GM12892 (cell line): Measurements from ENCODE around the gene TCP11.

ENCODE experiments used
- DNase-seq: peaks from one replicate; pipeline ENCODE4 v3.0.0; 2011; ENCODE audit not compliant: insufficient read length
- FAIRE-seq: peaks from 2 replicates; lab custom pipeline; 2011; peaks lifted over from hg19 to GRCh38; lab: Jason Lieb, UNC
- POLR2A ChIP-seq: IDR thresholded peaks from 2 replicates; pipeline ENCODE4 v1.6.1; 2011; ENCODE audit warnings: low read depth, low read length, control low read depth
- POLR2AphosphoS5 ChIP-seq: IDR thresholded peaks from 2 replicates; pipeline ENCODE4 v1.6.1; 2011; ENCODE audit warnings: low read depth, low read length, control low read depth
- TAF1 ChIP-seq: IDR thresholded peaks from 2 replicates; pipeline ENCODE4 v1.6.1; 2011; ENCODE audit warnings: low read depth, mild to moderate bottlenecking, control low read depth, low read length, borderline replicate concordance

Gene TCP11

DNA sequence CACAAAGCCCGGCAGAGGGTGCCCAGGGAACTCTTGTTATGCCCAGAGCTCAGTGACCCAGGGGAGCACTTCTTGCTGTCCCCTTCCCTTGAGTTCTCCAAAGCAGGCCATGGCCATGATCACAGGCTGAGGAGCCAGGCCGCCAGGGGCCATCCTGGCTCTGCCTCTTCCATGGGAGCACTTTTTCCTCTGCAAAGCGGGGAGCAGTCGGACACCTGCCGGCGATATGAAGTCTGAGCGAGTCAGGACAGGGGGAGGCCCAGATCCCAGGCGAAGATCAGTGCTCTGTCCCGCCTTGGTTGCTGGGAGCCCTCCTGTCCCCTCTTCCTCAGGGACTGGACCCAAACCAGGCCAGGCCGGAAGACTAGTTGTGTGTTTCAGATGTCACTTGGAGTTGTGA lies 67.9 kb downstream of the TCP11 start:
- FAIRE-seq (no peak), DNase-seq (no peak)
- TF ChIP-seq POLR2A, result no peak
- TF ChIP-seq TAF1, result no peak
- no peak for TF ChIP-seq POLR2AphosphoS5

DNA sequence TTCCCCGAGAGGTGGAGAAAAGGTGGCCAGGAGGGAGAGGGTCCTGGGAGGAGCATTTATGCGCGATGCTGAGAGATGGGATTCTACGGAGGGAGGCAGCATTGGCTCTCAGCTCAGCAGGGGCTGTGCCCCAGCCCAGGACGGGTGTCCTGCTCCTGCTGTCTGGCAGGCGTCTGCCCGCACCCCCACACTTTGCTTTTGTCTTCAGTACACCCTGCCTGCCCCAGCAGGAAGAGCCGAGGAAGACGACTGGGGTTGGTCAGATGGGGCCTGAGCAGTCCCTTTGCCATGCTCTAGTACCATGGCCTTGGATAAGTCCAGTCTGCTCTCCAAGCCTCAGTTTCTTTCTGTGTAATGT lies 68.5 kb downstream of the TCP11 start:
- no peak for DNase-seq
- FAIRE-seq, result no peak
- TF ChIP-seq TAF1 (no peak), POLR2A (no peak), POLR2AphosphoS5 (no peak)

DNA sequence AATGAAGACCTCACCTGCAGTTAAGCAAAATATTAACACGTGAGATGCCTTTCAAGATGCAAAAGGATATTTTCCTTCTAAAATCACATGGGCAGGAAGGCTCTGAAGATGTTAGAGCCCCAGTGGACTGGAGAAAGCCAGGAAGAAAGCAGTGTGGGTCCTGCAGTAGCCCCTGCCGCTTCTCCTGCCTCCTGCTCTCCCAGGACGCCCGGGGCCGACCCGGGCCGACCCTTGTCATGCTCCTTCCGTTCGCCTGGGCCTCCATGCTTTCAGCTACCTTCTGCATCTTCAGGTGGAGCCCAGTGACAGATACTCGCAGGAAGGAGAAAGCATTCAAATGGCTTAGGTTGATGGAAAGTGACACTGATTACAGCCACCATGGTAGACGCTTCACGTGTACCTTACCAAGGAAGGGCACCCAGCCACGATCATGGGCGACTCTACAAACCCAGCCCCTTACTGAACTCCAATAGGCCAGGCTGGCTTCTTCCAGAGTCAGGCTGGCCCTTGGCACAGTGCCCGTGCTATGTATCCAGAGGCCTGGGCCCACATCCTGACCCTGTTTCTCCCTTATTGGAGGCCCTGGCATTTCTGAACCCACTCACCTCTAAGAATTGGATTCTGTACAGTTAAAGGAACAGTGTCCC lies 69.0 kb downstream of the TCP11 start:
- TF ChIP-seq TAF1 (no peak), POLR2A (no peak), POLR2AphosphoS5 (no peak)
- DNase-seq (no peak), FAIRE-seq (no peak)

DNA sequence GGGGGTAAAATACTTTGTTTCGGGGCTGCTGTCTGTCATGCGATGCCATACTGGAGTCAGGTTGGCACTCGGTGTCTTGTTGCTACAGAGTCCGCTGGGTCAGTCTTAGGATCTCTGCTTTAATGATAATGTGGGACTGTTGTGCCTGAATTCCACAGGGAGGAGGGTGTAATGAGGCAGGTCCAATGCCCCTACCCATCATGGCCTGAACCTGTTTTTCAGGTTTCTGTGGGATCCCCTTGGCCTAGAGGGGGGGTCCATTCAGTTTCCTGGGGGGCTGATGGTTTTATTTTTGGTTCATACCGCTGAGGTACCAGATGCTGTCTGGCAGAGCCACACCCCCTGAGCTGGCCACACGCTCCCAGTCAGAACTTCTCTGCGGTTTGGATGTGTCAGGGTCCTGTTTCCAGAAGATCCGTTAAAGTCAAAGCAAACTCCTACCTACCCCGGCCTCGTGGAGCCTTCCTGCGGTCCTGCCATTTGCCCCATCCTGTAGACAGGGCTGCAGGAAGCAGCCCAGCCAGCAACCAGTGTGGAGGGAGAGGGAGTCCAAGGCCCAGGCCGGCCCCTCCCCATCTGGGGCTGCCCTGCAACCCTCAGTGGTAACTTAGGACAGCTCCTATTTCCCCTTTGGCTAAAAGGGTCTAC lies 69.7 kb downstream of the TCP11 start:
- no peak for TF ChIP-seq POLR2AphosphoS5
- no peak for TF ChIP-seq TAF1
- TF ChIP-seq POLR2A, result no peak
- FAIRE-seq (no peak), DNase-seq (no peak)

DNA sequence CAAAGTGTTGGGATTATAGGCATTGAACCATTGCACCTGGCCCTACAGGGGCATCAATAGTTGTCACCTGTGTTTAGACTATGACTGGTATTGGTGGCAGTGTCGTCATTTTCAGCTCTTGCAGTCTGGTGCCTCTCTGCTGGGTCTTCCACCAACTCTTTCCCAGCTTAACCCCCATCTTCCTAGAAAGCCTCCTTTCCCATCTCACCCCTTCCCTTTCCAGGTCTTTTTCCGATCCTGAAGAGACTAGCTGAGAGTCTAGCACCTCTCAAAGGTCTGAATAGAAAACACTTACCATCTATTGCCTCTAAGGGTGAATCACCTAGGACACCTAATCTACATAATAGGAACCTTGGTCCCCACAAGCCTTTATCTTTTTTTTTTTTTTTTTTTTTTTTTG lies 71.0 kb downstream of the TCP11 start:
- no peak for DNase-seq
- no peak for FAIRE-seq
- no peak for TF ChIP-seq TAF1
- TF ChIP-seq POLR2A, result no peak
- TF ChIP-seq POLR2AphosphoS5, result no peak

DNA sequence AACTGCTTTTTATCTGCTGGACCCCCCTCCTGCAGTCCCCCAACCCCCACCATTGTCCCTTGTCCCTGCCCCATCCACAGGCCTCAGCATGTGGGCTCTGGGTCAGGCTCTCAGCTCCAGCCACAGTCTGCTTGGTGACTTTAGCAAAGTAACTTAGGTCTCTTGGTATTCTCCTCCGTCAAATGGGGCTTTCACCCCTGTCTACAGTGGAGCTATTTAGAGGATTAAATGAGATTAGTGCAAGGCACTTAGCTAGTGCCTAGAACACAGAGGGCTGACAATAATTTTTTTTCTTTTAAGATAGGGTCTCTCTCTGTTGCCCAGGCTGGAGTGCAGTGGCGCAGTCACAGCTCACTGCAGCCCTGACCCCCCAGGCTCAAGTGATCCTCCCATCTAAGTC lies 71.9 kb downstream of the TCP11 start:
- TF ChIP-seq POLR2AphosphoS5 (no peak), TAF1 (no peak), POLR2A (no peak)
- DNase-seq, result no peak
- FAIRE-seq, result no peak

DNA sequence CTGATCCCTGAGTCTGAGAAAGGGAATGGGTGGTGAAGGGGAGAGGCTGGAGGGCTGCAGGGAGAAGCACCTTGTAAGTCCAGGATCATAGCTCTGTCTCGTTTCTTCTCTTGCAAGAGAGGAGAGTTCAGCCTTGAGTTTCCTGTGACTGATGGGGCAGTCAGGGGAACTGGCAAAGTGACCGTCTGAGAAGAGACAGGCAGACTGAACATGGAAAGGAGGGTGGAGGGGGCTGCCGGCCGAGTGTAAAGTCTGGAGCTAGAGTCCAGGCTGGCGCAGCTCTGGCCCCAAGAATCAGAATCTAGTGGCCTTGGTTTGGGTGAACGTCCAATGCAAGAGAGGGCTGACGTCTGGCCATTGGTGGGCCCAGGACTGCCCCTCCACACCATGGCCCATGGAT lies 72.5 kb downstream of the TCP11 start:
- no peak for TF ChIP-seq TAF1
- TF ChIP-seq POLR2A, result no peak
- no peak for TF ChIP-seq POLR2AphosphoS5
- FAIRE-seq (no peak), DNase-seq (no peak)

DNA sequence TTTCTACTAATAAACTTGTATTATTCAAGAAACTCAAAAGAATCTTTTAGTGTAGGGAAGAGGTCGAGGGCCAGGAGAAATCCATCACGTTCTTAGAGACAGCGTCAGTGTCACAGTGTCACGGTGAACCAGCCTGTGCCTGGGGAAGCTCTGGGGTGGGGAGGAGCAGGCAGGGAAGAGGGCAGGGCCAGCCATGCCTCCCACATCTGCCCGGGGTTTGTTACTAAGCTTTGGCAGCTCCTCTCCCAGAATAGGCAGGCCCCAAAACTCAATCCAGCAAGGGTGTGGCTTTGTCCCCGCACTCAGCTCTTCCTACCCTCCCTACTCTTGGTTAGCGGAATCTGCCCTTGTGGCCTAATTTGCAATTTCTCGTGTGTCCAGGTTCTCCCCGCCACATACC lies 72.9 kb downstream of the TCP11 start:
- DNase-seq, result no peak
- FAIRE-seq, result no peak
- no peak for TF ChIP-seq TAF1
- no peak for TF ChIP-seq POLR2A
- TF ChIP-seq POLR2AphosphoS5, result no peak
